SU-DHL-6 (cell line): ENCODE measurements around the gene NADK2.

Source experiments
- H2AFZ ChIP-seq: fragments of 200-600 bp; sonication (generic); 2 replicates; pipeline ENCODE4 v1.6.1; 2014; ENCODE audit warnings: low read depth, mild to moderate bottlenecking, moderate library complexity, mixed read lengths, antibody characterized with exemption, low read length; ENCODE audit not compliant: severe bottlenecking
- H3F3A ChIP-seq: fragments of 200-600 bp; shearing (Covaris generic); 2 replicates; pipeline ENCODE4 v1.6.0; 2016; ENCODE audit warnings: antibody characterized with exemption, mild to moderate bottlenecking; ENCODE audit not compliant: insufficient read depth
- H3K27ac ChIP-seq: fragments of 200-600 bp; sonication (generic); 2 replicates; pipeline ENCODE4 v1.5.1; 2016; ENCODE audit warnings: low read depth, mild to moderate bottlenecking, low read length, moderate library complexity, mixed read lengths
- H3K27me3 ChIP-seq: fragments of 200-600 bp; sonication (generic), shearing (Covaris generic); 2 replicates; pipeline ENCODE4 v1.6.0; 2014; ENCODE audit warnings: mild to moderate bottlenecking, low read length
- H3K36me3 ChIP-seq: fragments of 200-600 bp; sonication (generic); 2 replicates; pipeline ENCODE4 v1.6.1; 2014; ENCODE audit warnings: mild to moderate bottlenecking, low read length, mixed read lengths
- H3K4me2 ChIP-seq: fragments of 300-600, 200-600 bp; shearing (Covaris generic), sonication (generic); 2 replicates; pipeline ENCODE4 v1.6.0; 2014; ENCODE audit warnings: low read length, low read depth, mild to moderate bottlenecking; ENCODE audit not compliant: poor library complexity, severe bottlenecking
- H3K4me3 ChIP-seq: fragments of 200-600 bp; sonication (generic); 2 replicates; pipeline ENCODE4 v1.5.1; 2014; ENCODE audit warnings: antibody characterized with exemption, low read length, mild to moderate bottlenecking, mixed read lengths; ENCODE audit not compliant: insufficient read depth, poor library complexity, severe bottlenecking
- H3K79me2 ChIP-seq: fragments of 200-600 bp; sonication (generic); 2 replicates; pipeline ENCODE4 v1.6.1; 2014; ENCODE audit warnings: mild to moderate bottlenecking, low read length, moderate library complexity; ENCODE audit not compliant: insufficient read depth
- H3K9ac ChIP-seq: fragments of 200-600 bp; sonication (generic); 2 replicates; pipeline ENCODE4 v1.7.0; 2014; ENCODE audit warnings: mild to moderate bottlenecking, low read length
- H3K9me2 ChIP-seq: fragments of 200-600 bp; sonication (generic); replicated peaks from 2 replicates; pipeline ENCODE4 v1.6.1; 2014; ENCODE audit warnings: low read length; ENCODE audit not compliant: insufficient read depth
- H3K9me3 ChIP-seq: fragments of 200-600 bp; sonication (generic); 2 replicates; pipeline ENCODE4 v1.6.1; 2014; ENCODE audit warnings: low read length, mixed read lengths; ENCODE audit not compliant: insufficient read depth
- H4K20me1 ChIP-seq: fragments of 200-600 bp; sonication (generic); 2 replicates; pipeline ENCODE4 v1.6.1; 2014; ENCODE audit warnings: low read depth, mild to moderate bottlenecking, antibody characterized with exemption, low read length, moderate library complexity, mixed read lengths
- CTCF ChIP-seq: fragments of 200-600 bp; sonication (generic); IDR thresholded peaks from one replicate; pipeline ENCODE4 v1.5.1; 2017; ENCODE audit warnings: antibody characterized with exemption, mild to moderate bottlenecking, low read length, moderate library complexity; ENCODE audit not compliant: insufficient read depth, poor library complexity, severe bottlenecking
- EZH2phosphoT487 ChIP-seq: fragments of 200-600 bp; sonication (generic), shearing (Covaris generic); conservative IDR thresholded peaks from 2 replicates; pipeline ENCODE4 v1.6.1; 2018; ENCODE audit warnings: mild to moderate bottlenecking, antibody characterized with exemption, low read length, moderate library complexity, mixed read lengths

Gene NADK2

DNA sequence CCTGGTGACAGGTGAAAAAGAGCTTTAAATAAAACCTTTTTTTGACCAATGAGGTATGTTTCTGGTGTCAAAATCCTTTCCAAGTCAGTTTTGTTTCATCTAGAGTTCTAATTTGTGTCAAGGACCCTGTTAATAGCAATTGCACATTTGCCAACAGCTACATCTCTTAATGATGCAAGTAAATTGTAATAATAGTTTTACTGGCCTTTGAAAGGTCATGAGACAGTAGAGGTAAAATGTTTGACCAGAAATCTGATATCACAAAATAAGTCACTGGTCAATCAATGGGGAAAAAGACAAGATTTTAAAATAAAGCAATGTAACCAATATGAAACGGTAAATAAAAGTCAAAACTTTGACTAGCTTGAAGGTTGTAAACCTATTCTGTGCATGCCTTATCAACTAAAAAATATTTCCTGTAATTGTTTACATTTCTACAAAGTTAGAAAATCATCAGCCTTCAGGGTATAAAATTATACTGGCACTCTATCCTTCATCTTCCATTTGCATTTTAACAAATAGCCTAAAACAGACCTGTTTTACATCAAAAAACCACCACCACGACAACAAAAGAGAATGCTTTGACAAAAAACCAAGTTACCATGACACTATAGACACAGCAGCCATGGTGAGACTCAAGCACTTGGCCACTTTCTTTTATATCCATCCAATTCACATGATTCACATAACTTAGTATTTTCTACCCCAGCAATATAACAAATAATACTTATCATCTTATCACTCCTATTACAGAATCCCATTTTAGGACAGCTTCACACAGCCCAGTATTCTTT is 3.0 kb downstream of the NADK2 start:
- Histone ChIP-seq H3K9me2 (no peaks in the 10 kb centered on the region), H3K9me3 (no peaks in the 10 kb centered on the region), H2AFZ (no peak overlapping the region), H3F3A (peaks cover 14% of the 10 kb centered on the region; the same call in 1 of the 2 replicates), H3K4me3 (no peak overlapping the region), H3K9ac (no peak overlapping the region), H3K27ac (no peak overlapping the region), H3K79me2 (no peaks in the 10 kb centered on the region), H3K4me2 (no peak overlapping the region), H3K27me3 (no peaks in the 10 kb centered on the region), H3K36me3 (no peaks in the 10 kb centered on the region), H4K20me1 (no peaks in the 10 kb centered on the region)
- no peak for TF ChIP-seq CTCF
- TF ChIP-seq EZH2phosphoT487: no peak

- Histone ChIP-seq H3K79me2 (no peaks in the 10 kb centered on the region), H3K27ac (no peak overlapping the region), H3K9me3 (no peaks in the 10 kb centered on the region), H3K36me3 (no peaks in the 10 kb centered on the region), H3K4me3 (no peak overlapping the region), H3K27me3 (no peaks in the 10 kb centered on the region), H4K20me1 (no peaks in the 10 kb centered on the region), H3K9ac (no peak overlapping the region), H3F3A (peaks cover 9% of the 10 kb centered on the region; the same call in 1 of the 2 replicates), H3K4me2 (no peak overlapping the region), H2AFZ (no peak overlapping the region), H3K9me2 (no peaks in the 10 kb centered on the region)
- TF ChIP-seq EZH2phosphoT487 (no peak), CTCF (no peak)
Observed at GRCh38 chr5:36237751-36238150, 4.0 kb downstream of the NADK2 start.

DNA sequence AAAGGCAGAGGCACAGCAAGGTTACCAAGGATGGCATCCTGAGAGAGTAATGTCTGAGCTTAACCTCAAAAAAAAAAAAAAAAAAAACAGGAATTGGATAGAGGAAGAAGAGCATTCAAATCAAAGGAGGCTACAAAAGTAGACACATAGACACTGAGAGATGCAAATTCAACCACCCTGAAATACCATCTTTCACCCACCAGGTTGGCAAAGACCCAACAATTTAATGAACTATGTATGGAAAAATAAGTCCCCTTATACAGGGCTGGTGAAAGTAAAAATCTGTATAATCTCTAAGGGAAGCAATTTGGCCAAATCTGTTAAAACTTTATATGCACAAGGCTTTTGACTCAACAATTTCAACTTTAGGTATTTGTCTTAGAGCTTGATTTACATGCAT is 4.9 kb downstream of the NADK2 start:
- no peak overlapping the region for H3K4me3 ChIP-seq
- no peaks in the 10 kb centered on the region for H3K27me3 ChIP-seq
- no peaks in the 10 kb centered on the region for H3K79me2 ChIP-seq
- H4K20me1 ChIP-seq: no peaks in the 10 kb centered on the region
- H3K9me3 ChIP-seq: no peaks in the 10 kb centered on the region
- no peaks in the 10 kb centered on the region for H3K9me2 ChIP-seq
- no peak overlapping the region for H3K27ac ChIP-seq
- TF ChIP-seq EZH2phosphoT487: no peak
- TF ChIP-seq CTCF: no peak
- H3K9ac ChIP-seq: no peak overlapping the region
- no peak overlapping the region for H2AFZ ChIP-seq
- no peaks in the 10 kb centered on the region for H3K36me3 ChIP-seq
- peaks cover 9% of the 10 kb centered on the region; the same call in 1 of the 2 replicates for H3F3A ChIP-seq
- no peak overlapping the region for H3K4me2 ChIP-seq
